Liver (tissue), 2 donors: ENCODE data around the gene HINT2.

Experiments
- CTCF ChIP-seq: fragments of 150-350 bp; IDR thresholded peaks from 2 replicates; pipeline ENCODE4 v1.5.1; 2017; ENCODE audit warnings: improper control_type of control experiment, low read depth, low read length; ENCODE audit not compliant: missing input control
- FOXA1 ChIP-seq: IDR thresholded peaks from 2 replicates; pipeline ENCODE4 v1.6.1; 2016; ENCODE audit warnings: antibody characterized with exemption
- YY1 ChIP-seq: IDR thresholded peaks from 2 replicates; pipeline ENCODE4 v1.6.1; 2016; ENCODE audit warnings: antibody characterized with exemption, mild to moderate bottlenecking
- donor health status: healthy.

GRCh38 chr9:35771075-35771433, 43.8 kb downstream of the HINT2 start:
- no peak for TF ChIP-seq FOXA1
- no peak for TF ChIP-seq CTCF
- TF ChIP-seq YY1, result no peak
